ENCODE measurements around the gene ZMIZ2.
"Not testable (repeated sequence)": the region's sequence is repeated elsewhere in the genome, so short reads cannot be mapped to it uniquely, and the experiment has no call there.

The ZMIZ2 gene

DNA sequence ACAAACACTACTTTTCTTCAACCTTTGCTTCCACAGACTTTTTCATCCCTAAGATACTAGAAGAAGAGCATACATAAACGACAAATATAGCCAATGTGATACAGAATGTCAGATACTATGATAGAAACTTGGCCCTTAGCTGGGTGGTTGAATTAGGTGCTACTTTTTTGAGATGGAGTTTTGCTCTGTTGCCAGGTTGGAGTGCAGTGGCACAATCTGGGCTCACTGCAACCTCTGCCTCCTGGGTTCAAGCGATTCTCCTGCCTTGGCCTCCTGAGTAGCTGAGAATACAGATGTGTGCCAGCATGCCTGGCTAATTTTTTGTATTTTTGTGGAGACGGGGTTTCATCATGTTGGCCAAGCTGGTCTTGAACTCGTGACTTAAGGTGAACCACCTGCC, 51.3 kb downstream of the ZMIZ2 start:
- H3K4me3 ChIP-seq (ENCODE audit: severe bottlenecking): no peak overlapping the region
- DNase-seq (ENCODE audit: low spot score) (no peak), ATAC-seq (ENCODE audit: low read depth) (no peak)
- no peaks in the 10 kb centered on the region for H3K27me3 ChIP-seq (ENCODE audit: insufficient read depth, poor library complexity, severe bottlenecking)
- peak overlapping the region; percentile 97 for H3K27ac ChIP-seq (ENCODE audit: poor library complexity, severe bottlenecking)
- no peak for TF ChIP-seq CTCF (IDR thresholded peaks at IDR 0.05; ENCODE audit: poor library complexity, severe bottlenecking)
- H3K4me1 ChIP-seq (ENCODE audit: insufficient read depth, poor library complexity, severe bottlenecking): peaks cover 14% of the 10 kb centered on the region
- H3K36me3 ChIP-seq (ENCODE audit: low read depth): peaks cover 67% of the 10 kb centered on the region
- H3K9me3 ChIP-seq (ENCODE audit: severe bottlenecking): no peaks in the 10 kb centered on the region

- Histone ChIP-seq H3K27me3 (ENCODE audit: insufficient read depth, poor library complexity, severe bottlenecking) (no peaks in the 10 kb centered on the region), H3K4me1 (ENCODE audit: insufficient read depth, poor library complexity, severe bottlenecking) (peaks cover 14% of the 10 kb centered on the region), H3K27ac (ENCODE audit: poor library complexity, severe bottlenecking) (peak overlapping the region; percentile 97), H3K9me3 (ENCODE audit: severe bottlenecking) (no peaks in the 10 kb centered on the region), H3K36me3 (ENCODE audit: low read depth) (peaks cover 67% of the 10 kb centered on the region), H3K4me3 (ENCODE audit: severe bottlenecking) (no peak overlapping the region)
- no peak for DNase-seq (ENCODE audit: low spot score)
- ATAC-seq (ENCODE audit: low read depth): no peak
- no peak for TF ChIP-seq CTCF (IDR thresholded peaks at IDR 0.05; ENCODE audit: poor library complexity, severe bottlenecking)
Observed at GRCh38 chr7:44801890-44802289, 53.2 kb downstream of the ZMIZ2 start.

- Histone ChIP-seq H3K27me3 (ENCODE audit: insufficient read depth, poor library complexity, severe bottlenecking) (no peaks in the 10 kb centered on the region), H3K9me3 (ENCODE audit: severe bottlenecking) (no peaks in the 10 kb centered on the region), H3K4me1 (ENCODE audit: insufficient read depth, poor library complexity, severe bottlenecking) (peaks cover 14% of the 10 kb centered on the region), H3K36me3 (ENCODE audit: low read depth) (peaks cover 61% of the 10 kb centered on the region), H3K27ac (ENCODE audit: poor library complexity, severe bottlenecking) (peak overlapping the region; percentile 97), H3K4me3 (ENCODE audit: severe bottlenecking) (no peak overlapping the region)
- ATAC-seq (ENCODE audit: low read depth): no peak
- TF ChIP-seq CTCF (IDR thresholded peaks at IDR 0.05; ENCODE audit: poor library complexity, severe bottlenecking): no peak
- no peak for DNase-seq (ENCODE audit: low spot score)
Observed at GRCh38 chr7:44802418-44803025, 53.9 kb downstream of the ZMIZ2 start.

DNA sequence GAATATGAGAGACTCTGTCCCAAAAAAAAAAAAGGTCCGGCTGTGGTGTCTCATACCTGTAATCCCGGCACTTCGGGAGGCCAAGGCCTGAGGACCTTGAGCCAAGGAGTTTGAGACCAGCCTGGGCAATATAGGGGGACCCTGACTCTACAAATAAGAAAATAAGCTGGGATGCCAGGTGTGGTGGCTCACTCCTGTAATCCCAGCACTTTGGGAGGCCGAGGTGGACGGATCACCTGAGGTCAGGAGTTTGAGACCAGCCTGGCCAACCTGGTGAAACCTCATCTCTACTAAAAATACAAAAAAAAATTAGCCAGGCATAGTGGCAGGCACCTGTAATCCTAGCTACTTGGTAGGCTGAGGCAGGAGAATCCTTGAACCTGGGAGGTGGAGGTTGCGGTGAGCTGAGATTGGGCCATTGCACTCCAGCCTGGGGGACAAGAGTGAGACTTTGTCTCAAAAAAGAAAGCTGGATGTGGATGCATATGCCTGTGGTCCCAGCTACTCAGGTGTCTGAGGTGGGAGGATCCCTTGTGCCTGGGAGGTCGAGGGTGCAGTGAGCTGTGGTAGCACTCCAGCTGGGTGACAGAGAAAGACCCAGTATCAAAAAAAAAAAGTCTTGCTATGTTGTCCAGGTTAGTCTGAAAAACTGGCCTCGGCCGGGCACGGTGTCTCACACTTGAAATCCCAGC, 55.3 kb downstream of the ZMIZ2 start:
- not testable (repeated sequence) for DNase-seq (ENCODE audit: low spot score); H3K27me3 ChIP-seq (ENCODE audit: insufficient read depth, poor library complexity, severe bottlenecking); H3K4me3 ChIP-seq (ENCODE audit: severe bottlenecking); H3K4me1 ChIP-seq (ENCODE audit: insufficient read depth, poor library complexity, severe bottlenecking); H3K9me3 ChIP-seq (ENCODE audit: severe bottlenecking)
- Histone ChIP-seq H3K36me3 (ENCODE audit: low read depth) (peaks cover 46% of the 10 kb centered on the region), H3K27ac (ENCODE audit: poor library complexity, severe bottlenecking) (peak overlapping the region; percentile 34)
- ATAC-seq (ENCODE audit: low read depth): peak; percentile 13

GRCh38 chr7:44805950-44806349, 57.3 kb downstream of the ZMIZ2 start:
- DNase-seq (ENCODE audit: low spot score): no peak
- Histone ChIP-seq H3K4me1 (ENCODE audit: insufficient read depth, poor library complexity, severe bottlenecking) (peaks cover 8% of the 10 kb centered on the region), H3K9me3 (ENCODE audit: severe bottlenecking) (no peaks in the 10 kb centered on the region), H3K27me3 (ENCODE audit: insufficient read depth, poor library complexity, severe bottlenecking) (no peaks in the 10 kb centered on the region), H3K4me3 (ENCODE audit: severe bottlenecking) (no peak overlapping the region), H3K27ac (ENCODE audit: poor library complexity, severe bottlenecking) (peak overlapping the region; percentile 34), H3K36me3 (ENCODE audit: low read depth) (peaks cover 26% of the 10 kb centered on the region)
- TF ChIP-seq CTCF (IDR thresholded peaks at IDR 0.05; ENCODE audit: poor library complexity, severe bottlenecking): no peak
- peak; percentile 21; the same call in 1 of the 3 replicates for ATAC-seq (ENCODE audit: low read depth)

Data from RWPE2 (cell line).